Keratinocyte (primary cell): ENCODE results near the gene WDR46. TPM values are rescaled to one million over a fixed set of nuclear protein-coding genes. Genes with fewer than 3 reads are reported as not detected.
"Not testable (repeated sequence)": the region's sequence is repeated elsewhere in the genome, so short reads cannot be mapped to it uniquely, and the experiment has no call there.

ENCODE experiments used
- DNase-seq: peaks from one replicate; pipeline ENCODE4 v3.0.0-alpha.2; 2011; ENCODE audit warnings: low read depth, missing footprints, low spot score
- FAIRE-seq: peaks from 2 replicates; lab custom pipeline; 2011; peaks lifted over from hg19 to GRCh38; lab: Jason Lieb, UNC
- H2AFZ ChIP-seq: 2 replicates; pipeline ENCODE4 v1.6.0; 2012; ENCODE audit warnings: low read length, control low read depth, inconsistent platforms; ENCODE audit not compliant: control insufficient read depth
- H3K27ac ChIP-seq: 2 replicates; pipeline ENCODE4 v1.5.1; 2011; ENCODE audit warnings: low read length; ENCODE audit not compliant: control insufficient read depth, insufficient read depth
- H3K27me3 ChIP-seq: 3 replicates; pipeline ENCODE4 v1.6.0; 2011; ENCODE audit warnings: low read length; ENCODE audit not compliant: control insufficient read depth, insufficient read depth; ENCODE audit errors: extremely low read depth
- H3K36me3 ChIP-seq, 2 experiments: 2 replicates in 1 of 2; 3 replicates in 1 of 2; pipeline ENCODE4 v1.5.1; 2011; ENCODE audit warnings: low read length in 2 of 2, mild to moderate bottlenecking in 1 of 2; ENCODE audit not compliant: control insufficient read depth in 2 of 2, insufficient read depth in 2 of 2; ENCODE audit errors: extremely low read depth in 1 of 2
- H3K4me1 ChIP-seq: 3 replicates; pipeline ENCODE4 v1.5.1; 2011; ENCODE audit warnings: low read length; ENCODE audit not compliant: control insufficient read depth, insufficient read depth; ENCODE audit errors: extremely low read depth
- H3K4me2 ChIP-seq: 3 replicates; pipeline ENCODE4 v1.6.0; 2011; ENCODE audit warnings: low read depth, low read length; ENCODE audit not compliant: control insufficient read depth, insufficient read depth; ENCODE audit errors: extremely low read depth
- H3K4me3 ChIP-seq, 3 experiments: fragments of 200-600 bp in 1 of 3; sonication (generic) in 1 of 3; 2 replicates in 2 of 3; 3 replicates in 1 of 3; pipeline ENCODE4 v1.5.1; 2011 to 2016; ENCODE audit warnings: low read length in 3 of 3, mild to moderate bottlenecking in 3 of 3, control low read depth in 2 of 3, inconsistent platforms in 1 of 3, low read depth in 1 of 3, mixed read lengths in 1 of 3, mixed run types in 1 of 3, moderate library complexity in 1 of 3; ENCODE audit not compliant: control insufficient read depth in 2 of 3, insufficient read depth in 2 of 3; ENCODE audit errors: extremely low read depth in 1 of 3
- H3K79me2 ChIP-seq: 2 replicates; pipeline ENCODE4 v1.6.0; 2012; ENCODE audit warnings: low read length; ENCODE audit not compliant: control insufficient read depth, insufficient read depth
- H3K9ac ChIP-seq: 3 replicates; pipeline ENCODE4 v1.6.0; 2011; ENCODE audit warnings: low read length; ENCODE audit not compliant: control insufficient read depth, insufficient read depth; ENCODE audit errors: extremely low read depth
- H3K9me1 ChIP-seq: 3 replicates; pipeline ENCODE4 v1.6.0; 2011; ENCODE audit warnings: low read length; ENCODE audit not compliant: control insufficient read depth, insufficient read depth; ENCODE audit errors: extremely low read depth
- H3K9me3 ChIP-seq: 2 replicates; pipeline ENCODE4 v1.5.1; 2012; ENCODE audit warnings: low read depth, low read length; ENCODE audit not compliant: control insufficient read depth
- H4K20me1 ChIP-seq: 3 replicates; pipeline ENCODE4 v1.6.0; 2011; ENCODE audit warnings: low read length; ENCODE audit not compliant: control insufficient read depth, insufficient read depth; ENCODE audit errors: extremely low read depth
- CTCF ChIP-seq, 3 experiments: IDR thresholded peaks in 1 of 3; conservative IDR thresholded peaks in 1 of 3; optimal IDR thresholded peaks in 1 of 3; 2 replicates in 2 of 3; 3 replicates in 1 of 3; pipeline versions ENCODE3 to v1.5.1; 2011; ENCODE audit warnings: low read length in 3 of 3, mild to moderate bottlenecking in 3 of 3, moderate library complexity in 2 of 3, control low read depth in 1 of 3, inconsistent platforms in 1 of 3; ENCODE audit not compliant: insufficient read depth in 2 of 3; ENCODE audit errors: extremely low read depth in 1 of 3
- EZH2 ChIP-seq: IDR thresholded peaks from one replicate; pipeline ENCODE4 v1.6.1; 2012; ENCODE audit warnings: inconsistent platforms, mild to moderate bottlenecking, low read length, moderate library complexity
- dilution Hi-C: fragments of 300-500 bp; cut with MboI; formaldehyde crosslinking; loops from one replicate; pipeline ENCODE4 v1.7.0; 2020; ENCODE audit warnings: low sequenced_read_pairs; ENCODE audit not compliant: extremely low pct_ligation_motif_present
- polyA plus RNA-seq, 5 experiments: library from polyadenylated mRNA; depleted of rRNA in 3 of 5; stranded (reverse) in 3 of 5; stranded (forward) in 1 of 5; unstranded in 1 of 5; fragments of >200 nt; gene quantifications; 1 replicate in 1 of 5; 2 replicates in 3 of 5; 3 replicates in 1 of 5; pipeline versions ENCODE4 v1.2.1 to v1.2.3, GENCODE V29; 2011 to 2012; ENCODE audit warnings: missing spikeins in 2 of 5, low read depth in 1 of 5, low replicate concordance in 1 of 5

Gene WDR46
- polyA plus RNA-seq, 1 donor (not counting 4 experiments of a cell fraction or from before 2014, with no cell fraction given): 43.0 TPM

DNA sequence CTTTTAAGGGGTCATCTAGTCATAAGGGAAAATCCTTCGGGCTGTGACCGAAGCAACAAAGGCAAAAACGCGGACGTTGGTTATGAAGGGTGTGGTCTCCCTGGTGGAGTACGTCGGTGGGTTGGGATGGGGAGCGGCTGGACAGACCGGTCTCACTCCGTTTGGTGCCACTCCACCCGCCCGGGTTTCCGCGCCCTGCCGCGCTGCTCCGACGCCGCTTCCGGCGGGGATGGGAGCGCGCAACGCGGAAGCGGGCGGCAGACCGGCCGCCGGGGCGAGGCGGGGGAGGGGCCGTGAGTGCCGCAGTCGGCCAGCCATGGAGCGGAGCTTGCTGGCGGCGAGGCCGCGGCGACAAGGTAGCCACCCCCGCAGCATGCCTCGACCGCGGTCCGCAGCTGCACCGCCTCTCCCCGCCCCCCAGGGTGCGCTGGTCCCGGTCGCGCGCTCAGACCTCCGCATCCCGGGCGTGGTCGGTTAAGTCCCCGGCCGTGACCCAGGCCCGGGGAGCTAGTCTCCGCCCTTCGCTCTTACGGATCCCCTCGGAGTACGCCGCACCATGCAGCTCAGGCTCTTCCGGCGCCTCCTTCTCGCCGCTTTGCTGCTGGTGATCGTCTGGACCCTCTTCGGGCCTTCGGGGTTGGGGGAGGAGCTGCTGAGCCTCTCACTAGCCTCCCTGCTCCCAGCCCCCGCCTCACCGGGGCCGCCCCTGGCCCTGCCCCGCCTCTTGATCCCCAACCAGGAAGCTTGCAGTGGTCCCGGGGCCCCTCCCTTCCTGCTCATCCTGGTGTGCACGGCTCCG, 12.0 kb downstream of the WDR46 start, which contains the start of gene B3GALT4:
B3GALT4 (plus strand) TSS at position 260 of the 799 bp plus-strand sequence; CDS start at position 557, 297 bp downstream.
- DNase-seq: no peak
- H3K9ac ChIP-seq: peak within 1 kb of the TSS; percentile 57
- H3K27ac ChIP-seq: peak within 1 kb of the TSS; percentile 8
- TF ChIP-seq EZH2 (no peak), CTCF (optimal IDR thresholded peaks at IDR 0.05 in 1 of 3, IDR thresholded peaks at IDR 0.05 in 1 of 3, conservative IDR thresholded peaks at IDR 0.05 in 1 of 3; ENCODE audit: extremely low read depth in 1 of 3, insufficient read depth in 2 of 3, low read length in 3 of 3) (peak in 2 of 3 experiments; percentile 53 to 57)
- H2AFZ ChIP-seq: no peak within 1 kb of the TSS
- no peaks in the 10 kb centered on the region for H3K27me3 ChIP-seq
- peaks cover 2% of the 10 kb centered on the region for H3K9me1 ChIP-seq
- H3K4me3 ChIP-seq: peak within 1 kb of the TSS in 2 of 3 experiments; percentile 16 to 100
- H3K36me3 ChIP-seq: peaks cover 34 to 54% of the 10 kb centered on the region in 2 experiments
- dilution Hi-C loops: no loop called here
- peaks cover 39% of the 10 kb centered on the region for H3K79me2 ChIP-seq
- no peak for FAIRE-seq
- peaks cover 36% of the 10 kb centered on the region for H4K20me1 ChIP-seq
- H3K4me1 ChIP-seq: peaks cover 31% of the 10 kb centered on the region
- H3K9me3 ChIP-seq: no peaks in the 10 kb centered on the region
- H3K4me2 ChIP-seq: peak within 1 kb of the TSS; percentile 78

GRCh38 chr6:33276581-33276863, 12.5 kb downstream of the WDR46 start:
- Histone ChIP-seq H3K36me3 (peaks cover 34 to 51% of the 10 kb centered on the region in 2 experiments), H3K9me3 (no peaks in the 10 kb centered on the region), H4K20me1 (peaks cover 36% of the 10 kb centered on the region), H3K4me3 (peak overlapping the region in 1 of 3 experiments; percentile 41), H3K4me1 (peaks cover 31% of the 10 kb centered on the region), H3K9ac (peak overlapping the region; percentile 57), H3K27me3 (no peaks in the 10 kb centered on the region), H3K4me2 (peak overlapping the region; percentile 78), H3K79me2 (peaks cover 41% of the 10 kb centered on the region), H3K27ac (peak overlapping the region; percentile 8), H3K9me1 (peaks cover 2% of the 10 kb centered on the region), H2AFZ (no peak overlapping the region)
- FAIRE-seq (no peak), DNase-seq (no peak)
- dilution Hi-C loops: no loop called here
- TF ChIP-seq EZH2: no peak
- no peak for TF ChIP-seq CTCF (optimal IDR thresholded peaks at IDR 0.05 in 1 of 3, IDR thresholded peaks at IDR 0.05 in 1 of 3, conservative IDR thresholded peaks at IDR 0.05 in 1 of 3; ENCODE audit: extremely low read depth in 1 of 3, insufficient read depth in 2 of 3, low read length in 3 of 3)

DNA sequence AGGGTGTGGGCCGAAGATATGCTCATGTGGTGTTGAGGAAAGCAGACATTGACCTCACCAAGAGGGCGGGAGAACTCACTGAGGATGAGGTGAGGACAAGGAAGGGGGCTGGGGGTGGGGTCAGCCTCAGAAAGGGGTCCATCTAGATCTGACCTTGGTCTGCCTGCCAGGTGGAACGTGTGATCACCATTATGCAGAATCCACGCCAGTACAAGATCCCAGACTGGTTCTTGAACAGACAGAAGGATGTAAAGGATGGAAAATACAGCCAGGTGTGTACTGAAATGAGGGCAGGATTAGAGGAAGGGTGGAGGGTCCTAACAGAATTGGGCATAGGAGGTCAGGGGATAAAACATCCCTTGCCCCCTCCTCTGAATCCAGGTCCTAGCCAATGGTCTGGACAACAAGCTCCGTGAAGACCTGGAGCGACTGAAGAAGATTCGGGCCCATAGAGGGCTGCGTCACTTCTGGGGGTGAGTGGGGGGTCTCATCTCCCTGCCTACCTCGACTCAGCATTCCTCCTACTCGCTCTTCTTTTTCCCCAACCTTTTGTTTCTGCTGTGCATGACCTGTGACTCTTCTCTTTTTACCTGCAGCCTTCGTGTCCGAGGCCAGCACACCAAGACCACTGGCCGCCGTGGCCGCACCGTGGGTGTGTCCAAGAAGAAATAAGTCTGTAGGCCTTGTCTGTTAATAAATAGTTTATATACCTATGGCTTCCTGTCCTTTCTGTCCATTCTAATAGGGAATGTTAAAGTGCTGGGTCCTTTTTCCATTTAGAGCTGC, 13.1 kb downstream of the WDR46 start:
- peaks cover 36% of the 10 kb centered on the region for H4K20me1 ChIP-seq
- H3K27ac ChIP-seq: peak overlapping the region; percentile 8
- H3K79me2 ChIP-seq: peaks cover 46% of the 10 kb centered on the region
- DNase-seq, H3K9me1 ChIP-seq, dilution Hi-C loops, H3K27me3 ChIP-seq, FAIRE-seq, H3K9me3 ChIP-seq, H2AFZ ChIP-seq: not testable (repeated sequence)
- H3K4me1 ChIP-seq: peaks cover 31% of the 10 kb centered on the region
- peak overlapping the region; percentile 93 for H3K4me2 ChIP-seq
- peak overlapping the region in 2 of 3 experiments; percentile 25 to 100 for H3K4me3 ChIP-seq
- H3K9ac ChIP-seq: peak overlapping the region; percentile 57
- H3K36me3 ChIP-seq: peaks cover 30 to 51% of the 10 kb centered on the region in 2 experiments
